GM06990 (cell line): ENCODE data around the gene IL1RAPL1.

ENCODE experiments used
- DNase-seq: peaks from one replicate; pipeline ENCODE4 v3.0.0-alpha.2; 2011; ENCODE audit not compliant: insufficient read length; ENCODE audit errors: extremely low read depth
- H3K27me3 ChIP-seq: replicated peaks from 2 replicates; pipeline ENCODE4 v1.6.0; 2011; ENCODE audit warnings: low read length; ENCODE audit not compliant: control insufficient read depth, insufficient read depth
- H3K36me3 ChIP-seq: 2 replicates; pipeline ENCODE4 v1.5.1; 2011; ENCODE audit warnings: low read length; ENCODE audit not compliant: control insufficient read depth, insufficient read depth
- H3K4me3 ChIP-seq: replicated peaks from 2 replicates; pipeline ENCODE4 v1.5.1; 2011; ENCODE audit warnings: low read depth, mild to moderate bottlenecking, control low read depth, low read length
- CTCF ChIP-seq: IDR thresholded peaks from 2 replicates; pipeline ENCODE4 v1.5.1; 2011; ENCODE audit warnings: low read length, control low read depth, mild to moderate bottlenecking, inconsistent platforms; ENCODE audit not compliant: insufficient read depth, poor library complexity, severe bottlenecking

The IL1RAPL1 gene

GRCh38 chrX:28910487-28910886 lies 323.2 kb downstream of the IL1RAPL1 start:
- TF ChIP-seq CTCF: no peak

GRCh38 chrX:28920153-28920943 lies 333.1 kb downstream of the IL1RAPL1 start:
- DNase-seq: no peak
- TF ChIP-seq CTCF: no peak
- Histone ChIP-seq H3K27me3 (no peaks in the 10 kb centered on the region), H3K4me3 (no peak overlapping the region), H3K36me3 (no peaks in the 10 kb centered on the region)

More at GRCh38 chrX:28910487-28910886, 323.2 kb downstream of the IL1RAPL1 start:
- DNase-seq: no peak
- Histone ChIP-seq H3K36me3 (no peaks in the 10 kb centered on the region), H3K4me3 (no peak overlapping the region), H3K27me3 (no peaks in the 10 kb centered on the region)

GRCh38 chrX:28922106-28922505 lies 334.9 kb downstream of the IL1RAPL1 start:
- no peak for TF ChIP-seq CTCF
- Histone ChIP-seq H3K4me3 (no peak overlapping the region), H3K27me3 (no peaks in the 10 kb centered on the region), H3K36me3 (no peaks in the 10 kb centered on the region)
- DNase-seq: no peak

- no peak for TF ChIP-seq CTCF
- DNase-seq: no peak
- no peaks in the 10 kb centered on the region for H3K36me3 ChIP-seq
- H3K27me3 ChIP-seq: no peaks in the 10 kb centered on the region
- H3K4me3 ChIP-seq: no peak overlapping the region
Measured at GRCh38 chrX:28946846-28947245, 359.6 kb downstream of the IL1RAPL1 start.

- Histone ChIP-seq H3K36me3 (no peaks in the 10 kb centered on the region), H3K4me3 (no peak overlapping the region), H3K27me3 (no peaks in the 10 kb centered on the region)
- DNase-seq: no peak
- TF ChIP-seq CTCF: no peak
Measured at GRCh38 chrX:28960063-28960462, 372.8 kb downstream of the IL1RAPL1 start.
